Erythroblast (primary cell): ENCODE data around the gene C9orf50.
A peak's percentile ranks its signal among the peaks of the same experiment; 100 is the strongest.

ENCODE experiments used
- DNase-seq, 2 experiments: peaks; one replicate each; lab custom pipeline; 2025; lab: John Stamatoyannopoulos, UW
- GATA1 ChIP-seq: IDR thresholded peaks from 2 replicates; pipeline ENCODE4 v1.6.1; 2011; ENCODE audit warnings: low read depth, mild to moderate bottlenecking, control low read depth, low read length, moderate library complexity
- POLR2A ChIP-seq: IDR thresholded peaks from 2 replicates; pipeline ENCODE4 v1.6.1; 2011; ENCODE audit warnings: mild to moderate bottlenecking, low read length

C9orf50 gene

GRCh38 chr9:129591916-129592315 is 29.0 kb downstream of the C9orf50 start:
- no peak for TF ChIP-seq POLR2A
- no peak for DNase-seq

- TF ChIP-seq POLR2A (no peak), GATA1 (no peak)
- DNase-seq = no peak
Measured at GRCh38 chr9:129590466-129590865, 30.4 kb downstream of the C9orf50 start.

- DNase-seq = no peak
- TF ChIP-seq GATA1 = no peak
- no peak for TF ChIP-seq POLR2A
Measured at GRCh38 chr9:129587487-129588262, 33.2 kb downstream of the C9orf50 start.

DNA sequence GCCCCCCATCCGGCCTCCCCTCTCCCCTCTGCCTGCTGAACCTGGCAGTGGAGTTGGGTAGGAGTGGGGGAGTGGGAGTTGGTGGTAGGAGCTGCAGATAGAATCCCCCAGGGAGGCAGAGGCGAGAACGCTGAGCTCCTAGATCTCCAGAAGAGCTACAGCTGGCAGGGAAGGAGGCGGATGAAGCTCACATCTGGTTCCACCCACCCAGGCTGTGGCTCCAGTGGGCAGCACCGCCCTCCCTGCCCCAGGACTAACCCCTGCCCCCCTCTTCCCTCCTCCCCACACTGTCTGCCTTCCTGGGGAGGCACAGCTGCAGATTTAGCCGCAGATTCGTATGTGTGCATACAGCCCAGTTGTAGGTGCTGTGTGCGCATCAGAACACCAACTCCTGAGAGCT is 34.2 kb downstream of the C9orf50 start:
- DNase-seq = no peak
- TF ChIP-seq GATA1 (no peak), POLR2A (no peak)

DNA sequence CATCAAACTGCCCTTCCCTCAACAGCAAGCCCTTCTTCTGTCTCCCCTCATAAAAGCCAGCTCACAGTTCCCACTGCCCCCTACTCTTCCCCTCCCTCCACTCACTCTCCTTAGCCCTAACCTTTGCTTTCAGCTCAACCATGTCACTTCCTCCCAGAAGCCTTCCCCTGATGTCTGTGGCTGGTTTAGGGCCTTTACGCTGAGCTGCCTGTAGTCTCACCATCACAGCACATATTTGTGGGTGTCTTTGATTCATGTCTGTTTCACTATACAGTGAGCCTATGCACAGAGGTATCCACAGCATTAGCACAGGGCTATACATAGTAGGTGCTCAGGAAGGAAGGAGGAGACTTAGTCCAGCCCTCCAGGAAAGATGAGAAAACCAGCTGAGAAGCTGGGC is 34.7 kb downstream of the C9orf50 start:
- TF ChIP-seq POLR2A (no peak), GATA1 (no peak)
- DNase-seq = no peak

- TF ChIP-seq GATA1 (no peak), POLR2A (no peak)
Measured at GRCh38 chr9:129585352-129585751, 35.5 kb downstream of the C9orf50 start.

DNA sequence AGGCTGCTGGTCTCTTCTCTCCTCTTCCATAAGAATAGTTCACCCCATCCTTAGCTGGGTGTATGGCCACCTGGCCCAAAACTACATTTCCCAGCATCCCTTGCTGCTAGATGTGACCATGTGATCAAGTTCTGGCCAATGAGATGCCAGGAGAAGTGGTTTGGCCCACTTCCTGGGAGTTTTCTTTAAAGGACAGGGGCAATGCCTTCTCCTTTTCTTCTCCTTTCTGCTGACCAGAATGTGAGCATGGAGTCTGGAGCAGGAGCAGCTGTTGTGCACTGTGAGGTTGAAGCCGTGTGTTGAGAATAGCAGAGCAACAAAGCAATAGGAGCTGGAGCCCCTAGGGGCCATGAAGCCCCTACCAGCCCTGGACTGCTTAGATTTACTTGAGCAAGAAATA is 36.8 kb downstream of the C9orf50 start:
- peak; percentile 66 to 80 for DNase-seq

More at GRCh38 chr9:129585352-129585751, 35.5 kb downstream of the C9orf50 start:
- DNase-seq = no peak

GRCh38 chr9:129583308-129584038 is 37.4 kb downstream of the C9orf50 start:
- no peak for TF ChIP-seq POLR2A
- TF ChIP-seq GATA1 = no peak
- DNase-seq = peak in 1 of 2 experiments; percentile 36

More for the DNA sequence above, 36.8 kb downstream of the C9orf50 start:
- TF ChIP-seq GATA1 (no peak), POLR2A (no peak)

GRCh38 chr9:129582855-129583254 is 38.0 kb downstream of the C9orf50 start:
- no peak for TF ChIP-seq GATA1
- TF ChIP-seq POLR2A = no peak
- DNase-seq = no peak

DNA sequence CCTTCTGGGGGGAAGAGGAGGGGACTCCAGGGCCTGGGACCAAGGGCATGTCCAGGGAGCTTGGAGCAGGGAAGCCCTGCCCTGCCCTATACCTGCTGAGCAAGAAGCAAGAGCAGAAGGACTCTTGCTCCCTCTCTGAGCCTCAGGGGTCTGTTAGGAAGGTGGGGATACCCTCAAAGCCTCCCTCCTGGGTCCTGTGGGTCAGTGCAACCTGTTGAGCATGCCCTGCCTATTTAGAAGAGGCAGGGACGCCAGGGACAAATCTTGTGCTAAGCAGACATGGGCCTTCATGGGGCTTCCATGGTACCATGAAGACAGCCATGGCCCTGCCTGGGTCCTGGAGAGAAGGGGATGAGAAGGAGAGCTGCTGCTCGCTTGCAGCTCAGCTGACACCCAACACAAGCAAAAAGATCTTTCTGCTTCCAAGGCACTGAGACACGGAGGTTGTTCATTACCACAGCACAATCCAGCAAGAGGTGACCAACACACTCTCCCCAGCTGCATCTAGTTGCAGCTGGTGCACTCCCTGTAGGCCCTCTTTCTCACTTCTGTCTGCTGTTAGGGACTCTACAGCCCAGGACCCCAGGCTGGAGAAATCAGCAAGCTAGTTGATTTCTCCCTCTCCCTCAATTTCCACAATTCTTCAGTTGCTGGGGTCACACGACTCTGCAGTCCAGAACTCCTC is 39.3 kb downstream of the C9orf50 start:
- DNase-seq = no peak

DNA sequence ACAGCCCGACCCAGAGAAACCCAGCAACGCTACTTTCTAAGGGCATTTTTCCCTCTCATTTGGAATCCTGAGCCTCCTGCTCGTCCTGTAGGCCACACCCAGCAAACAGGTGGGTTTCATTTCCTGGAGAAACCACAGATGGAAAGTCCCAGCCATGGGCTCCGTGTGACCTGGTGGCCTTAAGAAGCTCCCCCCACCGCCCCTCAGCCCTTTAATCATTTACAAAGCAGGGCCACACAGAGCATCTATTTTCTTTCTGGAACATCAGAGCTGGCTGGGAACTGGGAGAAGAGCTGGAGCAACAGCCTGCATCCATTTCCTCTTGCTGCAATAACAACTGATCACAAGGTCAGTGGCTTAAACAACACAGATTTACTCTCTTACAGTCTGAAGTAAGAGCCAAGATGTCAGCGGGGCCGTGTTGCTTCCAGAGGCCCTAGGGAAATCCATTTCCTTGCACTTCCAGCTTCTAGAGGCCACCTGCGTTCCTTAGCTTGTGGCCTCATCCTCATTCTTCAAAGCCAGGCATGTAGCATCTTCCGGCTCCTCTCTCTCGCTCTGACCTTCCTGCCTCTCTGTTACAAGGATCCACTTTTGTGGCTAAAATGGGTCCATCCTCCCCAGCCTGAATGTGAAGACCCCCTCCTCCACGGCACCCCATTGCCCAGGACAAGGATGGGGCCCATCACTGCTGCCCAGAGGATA is 40.5 kb downstream of the C9orf50 start:
- no peak for TF ChIP-seq POLR2A
- TF ChIP-seq GATA1 = no peak
- no peak for DNase-seq

More for the DNA sequence above, 39.3 kb downstream of the C9orf50 start:
- TF ChIP-seq POLR2A (no peak), GATA1 (no peak)

DNA sequence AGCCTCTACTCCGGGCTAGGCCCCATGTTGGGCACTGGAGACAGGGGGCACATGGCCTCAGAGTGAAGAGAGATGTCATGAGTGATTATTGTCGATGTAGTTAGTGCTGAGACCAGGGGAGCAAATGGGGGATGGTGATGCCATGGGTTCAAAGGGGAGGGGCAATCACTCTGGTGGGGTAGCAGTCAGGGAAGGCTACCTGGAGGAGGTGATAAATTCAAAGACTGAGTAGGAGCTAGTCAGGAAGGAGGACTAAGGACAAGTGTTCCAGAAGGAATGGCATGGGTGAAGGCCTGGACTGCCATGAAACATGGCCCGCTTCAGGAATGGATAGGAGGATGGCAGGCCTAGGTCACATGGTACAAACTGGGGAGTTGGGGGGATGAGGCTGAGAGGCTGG is 41.6 kb downstream of the C9orf50 start:
- TF ChIP-seq GATA1 (no peak), POLR2A (no peak)
- DNase-seq = no peak

- DNase-seq = no peak
- TF ChIP-seq POLR2A (no peak), GATA1 (no peak)
Measured at GRCh38 chr9:129576546-129577543, 44.1 kb downstream of the C9orf50 start.
